ENCODE results near the gene TSEN54. TPM values are rescaled to one million over a fixed set of nuclear protein-coding genes. Genes with fewer than 3 reads are reported as not detected.
"Not testable (repeated sequence)": the region's sequence is repeated elsewhere in the genome, so short reads cannot be mapped to it uniquely, and the experiment has no call there.

The TSEN54 gene
- total RNA-seq, 1 experiment from 2014 or later, result 36.6 TPM

- ChIA-PET POLR2A (ENCODE audit: low non-redundant PET) (interaction anchor here (0.7 kb wide), 1 partner anchor 16 kb away, joined by 7 read pairs; no protein-coding TSS in a partner anchor), CTCF (no interaction called here)
- no peak for DNase-seq (ENCODE audit: low spot score)
- Histone ChIP-seq H3K36me3 (ENCODE audit: insufficient read depth, low read length, poor library complexity, severe bottlenecking) (peaks cover 12% of the 10 kb centered on the region), H3K4me1 (ENCODE audit: insufficient read depth, low read length, poor library complexity, severe bottlenecking) (no peaks in the 10 kb centered on the region), H3K27ac (ENCODE audit: low read depth, low read length, poor library complexity, severe bottlenecking) (no peak overlapping the region), H3K9me3 (ENCODE audit: low read depth, low read length, poor library complexity, severe bottlenecking) (no peaks in the 10 kb centered on the region), H3K4me3 (ENCODE audit: low read depth, low read length, poor library complexity, severe bottlenecking) (no peak overlapping the region), H3K27me3 (replicated peaks; ENCODE audit: insufficient read depth, low read depth, low read length, poor library complexity) (no peaks in the 10 kb centered on the region)
- TF ChIP-seq EZH2 (IDR thresholded peaks at IDR 0.05; ENCODE audit: borderline replicate concordance, low read depth, low read length, poor library complexity, severe bottlenecking) (no peak), CTCF (conservative IDR thresholded peaks at IDR 0.05; ENCODE audit: low read depth, low read length) (no peak)
- no TSS peak for BruUV-seq (replicated peaks)
- intact Hi-C loops (cut with micrococcal nuclease; ENCODE audit: unreplicated experiment), result no loop called here
Measured at GRCh38 chr17:75476271-75476671, 40.1 kb upstream of the TSEN54 start.

- POLR2A ChIA-PET (ENCODE audit: low non-redundant PET), result interaction anchor here (0.7 kb wide), 1 partner anchor 17 kb away, joined by 7 read pairs; no protein-coding TSS in a partner anchor
Measured at GRCh38 chr17:75476752-75477489, 39.4 kb upstream of the TSEN54 start.

GRCh38 chr17:75477490-75477862, 38.9 kb upstream of the TSEN54 start:
- CTCF ChIA-PET, result interaction anchor here (0.7 kb wide), 1 partner anchor 10 kb away, joined by 4 read pairs; no protein-coding TSS in a partner anchor
- H3K4me1 ChIP-seq (ENCODE audit: insufficient read depth, low read length, poor library complexity, severe bottlenecking); BruUV-seq (replicated peaks); H3K27me3 ChIP-seq (replicated peaks; ENCODE audit: insufficient read depth, low read depth, low read length, poor library complexity); intact Hi-C loops (cut with micrococcal nuclease; ENCODE audit: unreplicated experiment); H3K4me3 ChIP-seq (ENCODE audit: low read depth, low read length, poor library complexity, severe bottlenecking); H3K27ac ChIP-seq (ENCODE audit: low read depth, low read length, poor library complexity, severe bottlenecking); H3K9me3 ChIP-seq (ENCODE audit: low read depth, low read length, poor library complexity, severe bottlenecking); POLR2A ChIA-PET (ENCODE audit: low non-redundant PET); H3K36me3 ChIP-seq (ENCODE audit: insufficient read depth, low read length, poor library complexity, severe bottlenecking); DNase-seq (ENCODE audit: low spot score): not testable (repeated sequence)

More at GRCh38 chr17:75476752-75477489, 39.4 kb upstream of the TSEN54 start:
- CTCF ChIA-PET, result interaction anchor here (0.7 kb wide), 1 partner anchor 11 kb away, joined by 4 read pairs; no protein-coding TSS in a partner anchor
- no peaks in the 10 kb centered on the region for H3K9me3 ChIP-seq (ENCODE audit: low read depth, low read length, poor library complexity, severe bottlenecking)
- peaks cover 12% of the 10 kb centered on the region for H3K36me3 ChIP-seq (ENCODE audit: insufficient read depth, low read length, poor library complexity, severe bottlenecking)
- no peaks in the 10 kb centered on the region for H3K4me1 ChIP-seq (ENCODE audit: insufficient read depth, low read length, poor library complexity, severe bottlenecking)
- intact Hi-C loops (cut with micrococcal nuclease; ENCODE audit: unreplicated experiment), result no loop called here
- BruUV-seq (replicated peaks), result no TSS peak
- H3K27me3 ChIP-seq (replicated peaks; ENCODE audit: insufficient read depth, low read depth, low read length, poor library complexity), result no peaks in the 10 kb centered on the region
- H3K27ac ChIP-seq (ENCODE audit: low read depth, low read length, poor library complexity, severe bottlenecking), result no peak overlapping the region
- no peak for DNase-seq (ENCODE audit: low spot score)
- no peak for TF ChIP-seq CTCF (conservative IDR thresholded peaks at IDR 0.05; ENCODE audit: low read depth, low read length)
- H3K4me3 ChIP-seq (ENCODE audit: low read depth, low read length, poor library complexity, severe bottlenecking), result no peak overlapping the region

GRCh38 chr17:75478508-75478907, 37.8 kb upstream of the TSEN54 start:
- TF ChIP-seq CTCF (conservative IDR thresholded peaks at IDR 0.05; ENCODE audit: low read depth, low read length), result no peak
- TF ChIP-seq EZH2 (IDR thresholded peaks at IDR 0.05; ENCODE audit: borderline replicate concordance, low read depth, low read length, poor library complexity, severe bottlenecking), result no peak
- H3K4me1 ChIP-seq (ENCODE audit: insufficient read depth, low read length, poor library complexity, severe bottlenecking), result no peaks in the 10 kb centered on the region
- no peak overlapping the region for H3K27ac ChIP-seq (ENCODE audit: low read depth, low read length, poor library complexity, severe bottlenecking)
- no peak overlapping the region for H3K4me3 ChIP-seq (ENCODE audit: low read depth, low read length, poor library complexity, severe bottlenecking)
- CTCF ChIA-PET, result no interaction called here
- H3K27me3 ChIP-seq (replicated peaks; ENCODE audit: insufficient read depth, low read depth, low read length, poor library complexity), result no peaks in the 10 kb centered on the region
- H3K36me3 ChIP-seq (ENCODE audit: insufficient read depth, low read length, poor library complexity, severe bottlenecking), result no peaks in the 10 kb centered on the region
- TSS peak; percentile 46 for BruUV-seq (replicated peaks)
- DNase-seq (ENCODE audit: low spot score), result no peak
- H3K9me3 ChIP-seq (ENCODE audit: low read depth, low read length, poor library complexity, severe bottlenecking), result no peaks in the 10 kb centered on the region
- intact Hi-C loops (cut with micrococcal nuclease; ENCODE audit: unreplicated experiment), result no loop called here
- POLR2A ChIA-PET (ENCODE audit: low non-redundant PET), result no interaction called here

Data from A673 (cell line).